Astrocyte (in vitro differentiated cells and primary cell): Measurements from ENCODE around the gene FGD5.

Experiments
- CTCF ChIP-seq: IDR thresholded peaks from 2 replicates; pipeline ENCODE4 v1.5.1; 2011; ENCODE audit warnings: low read depth, mild to moderate bottlenecking, inconsistent platforms, low read length, moderate library complexity; ENCODE audit not compliant: insufficient read depth
- EZH2 ChIP-seq: IDR thresholded peaks from 2 replicates; pipeline ENCODE4 v1.6.1; 2012; ENCODE audit warnings: mild to moderate bottlenecking, low read length, inconsistent platforms; ENCODE audit not compliant: insufficient read depth

DNA sequence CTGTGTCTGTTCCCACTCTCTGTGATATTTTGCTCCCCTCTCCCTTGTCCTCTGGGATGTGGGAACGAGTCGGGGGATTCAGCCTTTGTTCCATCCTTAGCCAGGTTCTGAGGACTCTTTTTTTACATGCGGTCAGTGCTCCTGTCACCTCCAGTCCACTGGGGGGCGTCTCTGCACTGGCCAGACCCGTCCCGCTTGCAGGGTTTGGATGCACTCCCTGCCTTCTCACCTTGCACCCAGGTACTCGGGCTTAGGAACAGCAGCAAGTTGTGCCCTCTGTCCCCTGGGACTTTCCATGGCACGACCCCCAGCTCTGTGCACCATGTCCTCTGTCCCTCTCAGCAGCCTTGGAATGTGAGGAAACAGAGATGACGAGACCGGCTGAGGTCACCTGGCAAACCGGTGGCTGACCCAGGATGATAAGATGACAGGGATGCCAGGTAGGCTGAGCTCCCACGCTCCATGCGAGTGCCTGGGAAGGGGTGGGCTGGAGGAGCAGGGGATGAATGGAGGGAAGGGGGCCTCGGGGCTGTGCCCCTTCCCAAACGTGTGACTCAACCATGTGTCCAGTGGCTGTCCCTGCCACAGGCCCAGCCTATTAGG, 27.3 kb upstream of the FGD5 start:
- TF ChIP-seq CTCF (peak; percentile 61), EZH2 (no peak)
